Measurements from ENCODE around the gene PTPRM. TPM values are rescaled to one million over a fixed set of nuclear protein-coding genes. Genes with fewer than 3 reads are reported as not detected.
"Not testable (repeated sequence)": the region's sequence is repeated elsewhere in the genome, so short reads cannot be mapped to it uniquely, and the experiment has no call there.

PTPRM gene
- polyA plus RNA-seq, 1 of the 3 experiments (the other 2 are of a cell fraction), result 16.0 TPM

DNA sequence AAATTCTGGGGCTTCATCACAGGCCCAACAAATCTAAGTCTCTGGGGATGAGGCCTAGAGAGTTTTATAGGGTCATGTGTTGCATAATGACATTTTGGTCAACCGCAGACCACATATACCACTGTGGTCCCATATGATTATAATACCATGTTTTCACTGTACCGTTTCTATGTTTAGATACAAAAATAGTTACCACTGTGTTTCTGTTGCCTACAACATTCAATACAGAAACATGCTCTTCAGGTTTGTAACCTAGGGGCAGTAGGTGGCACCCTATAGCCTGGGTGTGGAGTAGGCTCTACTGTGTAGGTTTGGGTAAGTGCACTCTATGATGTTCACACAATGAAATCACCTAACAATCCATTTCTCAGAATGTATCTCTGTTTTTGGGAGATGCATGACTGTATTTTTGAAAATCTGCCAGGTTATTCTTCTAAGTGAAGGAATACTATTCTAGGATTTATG lies 485.2 kb downstream of the PTPRM start:
- Histone ChIP-seq H3K4me1 (ENCODE audit: control insufficient read depth in 1 of 2, insufficient read depth in 2 of 2, low read depth in 1 of 2, low read length in 1 of 2) (no peaks in the 10 kb centered on the region; a peak in 2 of 4 replicates), H4K20me1 (ENCODE audit: insufficient read depth) (no peaks in the 10 kb centered on the region), H3K9ac (no peak overlapping the region), H3K9me2 (no peaks in the 10 kb centered on the region), H3K36me3 (replicated peaks in 1 of 2; ENCODE audit: control insufficient read depth in 1 of 2, insufficient read depth in 2 of 2, low read length in 1 of 2) (no peaks in the 10 kb centered on the region), H3F3A (replicated peaks; ENCODE audit: insufficient read depth) (no peaks in the 10 kb centered on the region), H3K79me2 (ENCODE audit: insufficient read depth) (no peaks in the 10 kb centered on the region), H3K4me3 (ENCODE audit: low read depth in 2 of 2, low read length in 1 of 2) (no peak overlapping the region), H3K27ac (ENCODE audit: low read depth in 2 of 2, low read length in 1 of 2) (no peak overlapping the region), H3K27me3 (ENCODE audit: insufficient read depth) (no peaks in the 10 kb centered on the region), H3K4me2 (no peak overlapping the region), H3K9me3 (no peaks in the 10 kb centered on the region; the same call in 1 of the 2 replicates), H2AFZ (ENCODE audit: low read depth) (no peak overlapping the region)
- no peak for DNase-seq
- CTCF ChIA-PET, result interaction anchor here (0.6 to 1.1 kb wide), 4 partner anchors 13 to 1132 kb away, joined by 3 read pairs; no protein-coding TSS in a partner anchor
- WGBS (ENCODE audit: low lambda C conversion rate), result 86% methylated on average over 2 of the region's 2 CpGs
- TF ChIP-seq, protein P1, sequence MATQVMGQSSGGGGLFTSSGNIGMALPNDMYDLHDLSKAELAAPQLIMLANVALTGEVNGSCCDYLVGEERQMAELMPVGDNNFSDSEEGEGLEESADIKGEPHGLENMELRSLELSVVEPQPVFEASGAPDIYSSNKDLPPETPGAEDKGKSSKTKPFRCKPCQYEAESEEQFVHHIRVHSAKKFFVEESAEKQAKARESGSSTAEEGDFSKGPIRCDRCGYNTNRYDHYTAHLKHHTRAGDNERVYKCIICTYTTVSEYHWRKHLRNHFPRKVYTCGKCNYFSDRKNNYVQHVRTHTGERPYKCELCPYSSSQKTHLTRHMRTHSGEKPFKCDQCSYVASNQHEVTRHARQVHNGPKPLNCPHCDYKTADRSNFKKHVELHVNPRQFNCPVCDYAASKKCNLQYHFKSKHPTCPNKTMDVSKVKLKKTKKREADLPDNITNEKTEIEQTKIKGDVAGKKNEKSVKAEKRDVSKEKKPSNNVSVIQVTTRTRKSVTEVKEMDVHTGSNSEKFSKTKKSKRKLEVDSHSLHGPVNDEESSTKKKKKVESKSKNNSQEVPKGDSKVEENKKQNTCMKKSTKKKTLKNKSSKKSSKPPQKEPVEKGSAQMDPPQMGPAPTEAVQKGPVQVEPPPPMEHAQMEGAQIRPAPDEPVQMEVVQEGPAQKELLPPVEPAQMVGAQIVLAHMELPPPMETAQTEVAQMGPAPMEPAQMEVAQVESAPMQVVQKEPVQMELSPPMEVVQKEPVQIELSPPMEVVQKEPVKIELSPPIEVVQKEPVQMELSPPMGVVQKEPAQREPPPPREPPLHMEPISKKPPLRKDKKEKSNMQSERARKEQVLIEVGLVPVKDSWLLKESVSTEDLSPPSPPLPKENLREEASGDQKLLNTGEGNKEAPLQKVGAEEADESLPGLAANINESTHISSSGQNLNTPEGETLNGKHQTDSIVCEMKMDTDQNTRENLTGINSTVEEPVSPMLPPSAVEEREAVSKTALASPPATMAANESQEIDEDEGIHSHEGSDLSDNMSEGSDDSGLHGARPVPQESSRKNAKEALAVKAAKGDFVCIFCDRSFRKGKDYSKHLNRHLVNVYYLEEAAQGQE (IDR thresholded peaks at IDR 0.05; ENCODE audit: low read depth, low read length), result no peak
- no peak for TF ChIP-seq GABPA (IDR thresholded peaks at IDR 0.05; ENCODE audit: low read depth)
- peak; percentile 55 for TF ChIP-seq RAD21 (IDR thresholded peaks at IDR 0.05; ENCODE audit: low read length)
- POLR2A ChIA-PET, result no interaction called here

DNA sequence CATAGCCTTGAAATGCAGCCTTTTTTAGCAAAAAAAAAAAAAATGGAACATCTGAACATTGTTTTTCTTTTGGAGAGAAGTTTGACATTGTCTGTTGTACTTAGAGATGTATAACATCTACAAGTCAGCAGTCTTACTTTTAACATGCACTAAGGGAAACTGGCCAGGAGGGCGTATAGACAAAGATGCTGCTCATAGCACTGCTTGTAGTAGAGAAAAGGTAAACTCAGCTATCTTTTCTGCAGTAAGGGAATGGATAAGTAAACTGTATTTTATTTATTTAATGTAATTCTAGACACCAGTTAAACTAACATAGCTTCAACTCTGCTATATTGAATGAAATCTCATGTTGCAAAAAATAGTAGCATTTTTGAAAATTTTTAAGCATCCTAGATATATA lies 489.6 kb downstream of the PTPRM start:
- H3K9me2 ChIP-seq, result no peaks in the 10 kb centered on the region
- no peaks in the 10 kb centered on the region for H4K20me1 ChIP-seq (ENCODE audit: insufficient read depth)
- no peak overlapping the region for H2AFZ ChIP-seq (ENCODE audit: low read depth)
- H3K4me3 ChIP-seq (ENCODE audit: low read depth in 2 of 2, low read length in 1 of 2), result no peak overlapping the region
- no peak overlapping the region for H3K4me2 ChIP-seq
- H3F3A ChIP-seq (replicated peaks; ENCODE audit: insufficient read depth), result no peaks in the 10 kb centered on the region
- ChIA-PET POLR2A (no interaction called here), CTCF (interaction anchor here (1.0 kb wide), 1 partner anchor 9 kb away, joined by 3 read pairs; no protein-coding TSS in a partner anchor)
- DNase-seq, result no peak
- no peaks in the 10 kb centered on the region; a peak in 2 of 4 replicates for H3K4me1 ChIP-seq (ENCODE audit: control insufficient read depth in 1 of 2, insufficient read depth in 2 of 2, low read depth in 1 of 2, low read length in 1 of 2)
- no peaks in the 10 kb centered on the region for H3K36me3 ChIP-seq (replicated peaks in 1 of 2; ENCODE audit: control insufficient read depth in 1 of 2, insufficient read depth in 2 of 2, low read length in 1 of 2)
- no peaks in the 10 kb centered on the region for H3K27me3 ChIP-seq (ENCODE audit: insufficient read depth)
- H3K79me2 ChIP-seq (ENCODE audit: insufficient read depth), result no peaks in the 10 kb centered on the region
- H3K9ac ChIP-seq, result no peak overlapping the region
- TF ChIP-seq EP300 (IDR thresholded peaks at IDR 0.05; ENCODE audit: borderline replicate concordance in 1 of 2, low read depth in 1 of 2, low read length in 1 of 2), result no peak
- TF ChIP-seq SIN3A (IDR thresholded peaks at IDR 0.05; ENCODE audit: borderline replicate concordance, low read depth, low read length), result no peak
- TF ChIP-seq ELF1 (IDR thresholded peaks at IDR 0.05), result no peak
- TF ChIP-seq FOXM1 (IDR thresholded peaks at IDR 0.05; ENCODE audit: low read depth), result no peak
- no peak for TF ChIP-seq SMC3 (IDR thresholded peaks at IDR 0.05; ENCODE audit: low read depth, low read length)
- TF ChIP-seq MEF2A (IDR thresholded peaks at IDR 0.05; ENCODE audit: borderline replicate concordance, low read depth), result no peak
- TF ChIP-seq EZH2phosphoT487 (IDR thresholded peaks at IDR 0.05; ENCODE audit: borderline replicate concordance, low read depth), result no peak
- TF ChIP-seq RAD21 (IDR thresholded peaks at IDR 0.05; ENCODE audit: low read length), result no peak
- no peak for TF ChIP-seq RCOR1 (IDR thresholded peaks at IDR 0.05; ENCODE audit: low read length)
- no peak for TF ChIP-seq NFIC (IDR thresholded peaks at IDR 0.05; ENCODE audit: borderline replicate concordance)
- no peak overlapping the region for H3K27ac ChIP-seq (ENCODE audit: low read depth in 2 of 2, low read length in 1 of 2)
- 63% methylated on average over 1 of the region's 1 CpG for WGBS (ENCODE audit: low lambda C conversion rate)
- H3K9me3 ChIP-seq, result no peaks in the 10 kb centered on the region; the same call in 1 of the 2 replicates

DNA sequence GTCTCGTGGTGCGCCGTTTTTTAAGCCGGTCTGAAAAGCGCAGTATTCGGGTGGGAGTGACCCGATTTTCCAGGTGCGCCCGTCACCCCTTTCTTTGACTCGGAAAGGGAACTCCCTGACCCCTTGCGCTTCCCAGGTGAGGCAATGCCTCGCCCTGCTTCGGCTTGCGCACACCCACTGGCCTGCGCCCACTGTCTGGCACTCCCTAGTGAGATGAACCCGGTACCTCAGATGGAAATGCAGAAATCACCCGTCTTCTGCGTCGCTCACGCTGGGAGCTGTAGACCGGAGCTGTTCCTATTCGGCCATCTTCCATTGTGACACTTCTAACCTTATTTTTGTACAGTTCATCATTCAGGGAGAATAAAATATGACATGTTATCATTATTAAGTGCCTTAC lies 496.0 kb downstream of the PTPRM start:
- DNase-seq; H3K4me2 ChIP-seq; H3K9me3 ChIP-seq; H3K9me2 ChIP-seq; H3K4me1 ChIP-seq (ENCODE audit: control insufficient read depth in 1 of 2, insufficient read depth in 2 of 2, low read depth in 1 of 2, low read length in 1 of 2); H3F3A ChIP-seq (replicated peaks; ENCODE audit: insufficient read depth); H3K27ac ChIP-seq (ENCODE audit: low read depth in 2 of 2, low read length in 1 of 2); H3K9ac ChIP-seq; H2AFZ ChIP-seq (ENCODE audit: low read depth); H3K4me3 ChIP-seq (ENCODE audit: low read depth in 2 of 2, low read length in 1 of 2); H3K79me2 ChIP-seq (ENCODE audit: insufficient read depth); H4K20me1 ChIP-seq (ENCODE audit: insufficient read depth); H3K27me3 ChIP-seq (ENCODE audit: insufficient read depth); POLR2A ChIA-PET; H3K36me3 ChIP-seq (replicated peaks in 1 of 2; ENCODE audit: control insufficient read depth in 1 of 2, insufficient read depth in 2 of 2, low read length in 1 of 2): not testable (repeated sequence)
- WGBS (ENCODE audit: low lambda C conversion rate), result 88% methylated on average over 12 of the region's 22 CpGs
- CTCF ChIA-PET, result interaction anchor here (0.6 kb wide), 1 partner anchor 90 kb away, joined by 3 read pairs; no protein-coding TSS in a partner anchor
